HG03025 (cell line): ENCODE data around the gene MYG1.

Experiments
- ATAC-seq: cut with Tn5 transposase; IDR thresholded peaks from one replicate; pipeline ENCODE4 v1.9.1; 2021; ENCODE audit warnings: mild to moderate bottlenecking, moderate library complexity; ENCODE audit not compliant: unreplicated experiment, low FRiP score

Gene MYG1, protein sequence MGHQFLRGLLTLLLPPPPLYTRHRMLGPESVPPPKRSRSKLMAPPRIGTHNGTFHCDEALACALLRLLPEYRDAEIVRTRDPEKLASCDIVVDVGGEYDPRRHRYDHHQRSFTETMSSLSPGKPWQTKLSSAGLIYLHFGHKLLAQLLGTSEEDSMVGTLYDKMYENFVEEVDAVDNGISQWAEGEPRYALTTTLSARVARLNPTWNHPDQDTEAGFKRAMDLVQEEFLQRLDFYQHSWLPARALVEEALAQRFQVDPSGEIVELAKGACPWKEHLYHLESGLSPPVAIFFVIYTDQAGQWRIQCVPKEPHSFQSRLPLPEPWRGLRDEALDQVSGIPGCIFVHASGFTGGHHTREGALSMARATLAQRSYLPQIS

GRCh38 chr12:53299454-53300180 is at the start of gene MYG1:
MYG1 (plus strand) TSS chr12:53299695; CDS start chr12:53299738, 43 bp downstream.
- peak; percentile 76 for ATAC-seq

GRCh38 chr12:53251477-53252348 is 47.8 kb upstream of the MYG1 start:
- peak; percentile 56 for ATAC-seq

- no peak for ATAC-seq
Measured at GRCh38 chr12:53252349-53252916, 47.1 kb upstream of the MYG1 start.

DNA sequence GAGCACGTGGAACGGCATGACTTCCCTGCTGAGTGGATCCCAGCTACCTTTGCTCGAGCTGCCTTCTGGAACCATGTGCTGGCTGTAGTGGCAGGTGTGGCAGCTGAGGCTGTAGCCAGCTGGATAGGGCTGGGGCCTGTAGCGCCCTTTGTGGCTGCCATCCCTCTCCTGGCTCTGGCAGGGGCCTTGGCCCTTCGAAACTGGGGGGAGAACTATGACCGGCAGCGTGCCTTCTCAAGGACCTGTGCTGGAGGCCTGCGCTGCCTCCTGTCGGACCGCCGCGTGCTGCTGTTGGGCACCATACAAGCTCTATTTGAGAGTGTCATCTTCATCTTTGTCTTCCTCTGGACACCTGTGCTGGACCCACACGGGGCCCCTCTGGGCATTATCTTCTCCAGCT is 46.2 kb upstream of the MYG1 start:
- ATAC-seq, result no peak

DNA sequence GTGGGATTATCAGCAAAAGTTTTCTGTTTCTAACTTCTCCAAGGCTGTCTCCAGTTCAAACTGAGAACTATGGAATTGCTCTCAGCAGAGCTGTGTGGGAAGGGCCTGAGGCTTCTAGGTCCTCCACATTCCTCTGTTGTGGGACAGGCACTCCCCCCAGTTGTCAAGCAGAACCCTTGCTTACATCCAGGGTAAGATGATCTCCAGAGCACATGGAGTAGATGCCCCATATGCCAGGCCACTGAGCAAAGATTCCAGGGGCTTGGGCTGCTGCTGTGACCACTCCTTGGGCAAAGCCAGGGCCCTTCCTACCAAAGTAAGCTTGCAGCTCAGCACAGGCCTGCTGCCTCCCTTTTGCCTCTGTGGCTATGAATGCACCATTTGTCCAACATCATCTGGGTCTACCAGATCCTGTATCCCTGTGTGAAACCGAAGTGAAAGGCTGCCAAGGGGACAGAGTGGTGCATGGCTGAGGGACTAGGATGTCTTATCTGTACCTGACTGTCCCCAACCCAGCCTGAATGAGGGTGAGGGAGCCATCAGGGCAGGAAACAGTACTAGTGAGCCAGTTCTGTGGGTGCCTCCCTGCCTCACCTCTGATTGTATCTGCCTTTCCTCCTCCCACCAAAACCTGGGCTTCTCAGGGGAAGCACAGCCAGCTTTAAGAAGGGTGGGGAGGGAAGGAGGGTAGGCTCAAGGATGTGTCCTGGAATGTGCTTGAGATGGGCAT is 44.5 kb upstream of the MYG1 start:
- no peak for ATAC-seq

GRCh38 chr12:53255996-53256395 is 43.5 kb upstream of the MYG1 start:
- ATAC-seq, result no peak

GRCh38 chr12:53258541-53259539 is 40.7 kb upstream of the MYG1 start:
- no peak for ATAC-seq

- no peak for ATAC-seq
Measured at GRCh38 chr12:53259891-53260290, 39.6 kb upstream of the MYG1 start.

- ATAC-seq, result no peak
Measured at GRCh38 chr12:53265783-53266182, 33.7 kb upstream of the MYG1 start.

DNA sequence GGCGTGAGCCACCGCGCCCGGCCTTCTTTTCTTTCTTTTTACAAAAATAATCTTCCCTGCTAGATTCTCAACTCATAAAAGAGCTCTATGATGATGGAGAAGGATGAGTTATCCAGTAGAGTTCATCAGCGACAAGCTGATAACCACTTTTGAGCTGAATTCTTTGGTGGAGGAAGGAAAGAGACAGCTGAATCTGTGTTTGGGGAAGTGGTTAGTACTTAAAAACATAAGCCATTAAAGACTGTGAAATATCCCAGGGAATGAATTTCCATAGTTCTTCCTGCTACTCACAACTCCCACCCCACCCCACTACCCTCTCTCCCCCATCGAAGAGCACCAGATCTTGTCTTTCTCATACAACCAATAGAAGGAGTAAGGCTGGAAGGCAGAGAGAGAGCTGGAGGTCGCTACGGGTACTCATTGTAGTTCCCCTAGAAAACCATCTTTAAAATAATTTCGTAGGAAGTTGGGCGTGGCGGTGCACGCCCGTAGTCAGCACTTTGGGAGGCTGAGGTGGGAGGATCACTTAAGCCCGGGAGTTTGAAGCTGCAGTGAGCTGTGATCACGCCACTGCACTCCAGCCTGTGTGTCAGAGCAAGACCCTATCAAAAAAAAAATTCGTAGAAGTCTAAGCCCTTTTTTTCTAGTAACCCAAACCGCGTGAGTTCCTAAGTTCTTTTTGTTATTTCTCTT is 32.0 kb upstream of the MYG1 start:
- ATAC-seq, result no peak

GRCh38 chr12:53267999-53268629 is 31.4 kb upstream of the MYG1 start, which contains the start of gene ESPL1:
ESPL1 (plus strand) TSS chr12:53268299; CDS start chr12:53268767, 468 bp downstream.
- ATAC-seq, result peak; percentile 69

DNA sequence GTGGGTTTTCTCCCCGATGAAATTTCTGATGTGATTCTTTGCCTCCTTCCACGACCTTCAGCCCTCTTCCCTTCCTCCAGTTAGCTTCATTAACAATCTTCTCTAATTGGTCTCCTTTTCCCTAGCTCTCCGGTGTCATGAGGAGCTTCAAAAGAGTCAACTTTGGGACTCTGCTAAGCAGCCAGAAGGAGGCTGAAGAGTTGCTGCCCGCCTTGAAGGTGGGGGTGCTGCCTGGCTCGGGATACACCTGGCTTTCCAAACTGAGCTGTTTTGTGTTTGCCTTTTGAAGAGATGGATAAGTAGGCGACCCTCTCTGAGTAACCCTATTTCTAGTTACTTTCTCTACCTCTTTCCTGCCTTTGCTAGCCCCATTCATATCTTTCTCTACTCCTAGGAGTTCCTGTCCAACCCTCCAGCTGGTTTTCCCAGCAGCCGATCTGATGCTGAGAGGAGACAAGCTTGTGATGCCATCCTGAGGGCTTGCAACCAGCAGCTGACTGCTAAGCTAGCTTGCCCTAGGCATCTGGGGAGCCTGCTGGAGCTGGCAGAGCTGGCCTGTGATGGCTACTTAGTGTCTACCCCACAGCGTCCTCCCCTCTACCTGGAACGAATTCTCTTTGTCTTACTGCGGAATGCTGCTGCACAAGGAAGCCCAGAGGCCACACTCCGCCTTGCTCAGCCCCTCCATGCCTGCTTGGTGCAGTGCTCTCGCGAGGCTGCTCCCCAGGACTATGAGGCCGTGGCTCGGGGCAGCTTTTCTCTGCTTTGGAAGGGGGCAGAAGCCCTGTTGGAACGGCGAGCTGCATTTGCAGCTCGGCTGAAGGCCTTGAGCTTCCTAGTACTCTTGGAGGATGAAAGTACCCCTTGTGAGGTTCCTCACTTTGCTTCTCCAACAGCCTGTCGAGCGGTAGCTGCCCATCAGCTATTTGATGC is 30.6 kb upstream of the MYG1 start:
- ATAC-seq, result no peak

DNA sequence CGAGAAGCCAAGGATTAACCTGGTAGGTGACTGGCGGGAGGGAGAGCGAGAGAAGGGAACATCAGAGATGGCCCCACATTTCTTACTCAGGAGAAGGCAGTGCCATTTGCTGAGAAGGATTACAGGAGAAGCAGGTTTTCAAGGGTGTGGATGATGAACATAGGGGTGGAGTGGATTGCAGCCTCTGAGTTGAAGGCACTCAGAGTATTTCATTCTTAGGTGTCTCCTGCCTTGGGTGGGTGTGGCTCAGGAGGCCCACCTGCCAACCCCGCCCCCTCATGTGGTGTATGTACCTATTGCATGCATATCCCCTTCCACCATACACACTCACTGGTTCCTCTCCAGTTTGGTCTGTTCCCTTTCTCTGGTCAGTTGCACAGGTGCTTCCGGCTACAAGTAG is 25.1 kb upstream of the MYG1 start:
- no peak for ATAC-seq

DNA sequence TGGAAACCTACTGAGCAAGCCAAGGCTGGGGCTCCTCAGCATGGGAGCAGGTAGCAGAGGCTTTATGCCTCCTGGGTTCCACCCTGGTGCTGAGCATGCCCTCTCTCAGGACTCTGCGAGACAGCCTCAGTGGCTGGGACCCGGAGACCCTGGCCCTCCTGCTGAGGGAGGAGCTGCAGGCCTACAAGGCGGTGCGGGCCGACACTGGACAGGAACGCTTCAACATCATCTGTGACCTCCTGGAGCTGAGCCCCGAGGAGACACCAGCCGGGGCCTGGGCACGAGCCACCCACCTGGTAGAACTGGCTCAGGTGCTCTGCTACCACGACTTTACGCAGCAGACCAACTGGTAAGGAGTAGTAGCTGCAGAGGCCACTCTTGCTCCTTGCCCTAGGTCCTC is 23.0 kb upstream of the MYG1 start:
- ATAC-seq, result no peak

- no peak for ATAC-seq
Measured at GRCh38 chr12:53277981-53278380, 21.5 kb upstream of the MYG1 start.

- ATAC-seq, result no peak
Measured at GRCh38 chr12:53279283-53279869, 20.1 kb upstream of the MYG1 start.
